Trophoblast cell (in vitro differentiated cells and primary cell): ENCODE results near the gene ADGRB3.

Source experiments
- DNase-seq, 2 donors: peaks; one replicate each; pipeline ENCODE4 v3.0.0-alpha.2; 2016
- H2AFZ ChIP-seq: 2 replicates; pipeline ENCODE4 v1.6.1; 2013; ENCODE audit warnings: low read length, moderate library complexity, mild to moderate bottlenecking; ENCODE audit not compliant: insufficient read depth, poor library complexity
- H2AK5ac ChIP-seq: 2 replicates; pipeline ENCODE4 v1.6.1; 2013; ENCODE audit warnings: mild to moderate bottlenecking, low read length
- H2BK120ac ChIP-seq: 2 replicates; pipeline ENCODE4 v1.6.1; 2013; ENCODE audit warnings: low read length, mild to moderate bottlenecking, moderate library complexity; ENCODE audit not compliant: insufficient read depth, poor library complexity
- H2BK12ac ChIP-seq: 2 replicates; pipeline ENCODE4 v1.6.1; 2013; ENCODE audit warnings: mild to moderate bottlenecking, low read length, moderate library complexity
- H2BK5ac ChIP-seq: 2 replicates; pipeline ENCODE4 v1.6.1; 2013; ENCODE audit warnings: low read length, low read depth, moderate library complexity, mild to moderate bottlenecking; ENCODE audit not compliant: poor library complexity
- H3K14ac ChIP-seq: 2 replicates; pipeline ENCODE4 v1.6.1; 2013; ENCODE audit warnings: mild to moderate bottlenecking, low read length
- H3K18ac ChIP-seq: 2 replicates; pipeline ENCODE4 v1.6.1; 2013; ENCODE audit warnings: mild to moderate bottlenecking, low read length
- H3K23ac ChIP-seq: 2 replicates; pipeline ENCODE4 v1.6.1; 2013; ENCODE audit warnings: low read length
- H3K27ac ChIP-seq: 2 replicates; pipeline ENCODE4 v1.5.1; 2013; ENCODE audit warnings: low read depth, mild to moderate bottlenecking, inconsistent platforms, low read length, moderate library complexity
- H3K27me3 ChIP-seq: 2 replicates; pipeline ENCODE4 v1.6.1; 2013; ENCODE audit warnings: inconsistent platforms, mild to moderate bottlenecking, low read length, moderate library complexity; ENCODE audit not compliant: insufficient read depth
- H3K36me3 ChIP-seq, 2 experiments: 1 replicate in 1 of 2; 2 replicates in 1 of 2; pipeline ENCODE4 v1.6.1; 2013; ENCODE audit warnings: low read length in 2 of 2, mild to moderate bottlenecking in 2 of 2, moderate library complexity in 1 of 2; ENCODE audit not compliant: insufficient read depth in 2 of 2, control insufficient read depth in 1 of 2
- H3K4ac ChIP-seq: 2 replicates; pipeline ENCODE4 v1.6.1; 2013; ENCODE audit warnings: low read depth, mild to moderate bottlenecking, low read length, moderate library complexity
- H3K4me1 ChIP-seq, 2 experiments: 1 replicate in 1 of 2; 2 replicates in 1 of 2; pipeline ENCODE4 v1.6.1; 2013; ENCODE audit warnings: low read length in 2 of 2, mild to moderate bottlenecking in 2 of 2, moderate library complexity in 1 of 2; ENCODE audit not compliant: insufficient read depth in 2 of 2, control insufficient read depth in 1 of 2
- H3K4me2 ChIP-seq: 2 replicates; pipeline ENCODE4 v1.6.1; 2013; ENCODE audit warnings: inconsistent platforms, mild to moderate bottlenecking, low read length, moderate library complexity
- H3K4me3 ChIP-seq: 2 replicates; pipeline ENCODE4 v1.5.1; 2013; ENCODE audit warnings: mild to moderate bottlenecking, low read depth, low read length, inconsistent platforms
- H3K79me1 ChIP-seq: one replicate; pipeline ENCODE4 v1.6.1; 2013; ENCODE audit warnings: low read length
- H3K79me2 ChIP-seq: 2 replicates; pipeline ENCODE4 v1.6.1; 2013; ENCODE audit warnings: low read length, mild to moderate bottlenecking; ENCODE audit not compliant: control insufficient read depth, insufficient read depth, poor library complexity
- H3K9ac ChIP-seq: 2 replicates; pipeline ENCODE4 v1.6.1; 2013; ENCODE audit warnings: mild to moderate bottlenecking, low read length
- H3K9me3 ChIP-seq: 2 replicates; pipeline ENCODE4 v1.6.1; 2013; ENCODE audit warnings: low read depth, mild to moderate bottlenecking, control low read depth, inconsistent platforms, low read length; ENCODE audit not compliant: insufficient read depth
- H4K12ac ChIP-seq: 2 replicates; pipeline ENCODE4 v1.6.1; 2013; ENCODE audit warnings: low read depth, mild to moderate bottlenecking, low read length, moderate library complexity
- H4K8ac ChIP-seq: 2 replicates; pipeline ENCODE4 v1.6.1; 2013; ENCODE audit warnings: low read depth, mild to moderate bottlenecking, low read length, moderate library complexity
- H4K91ac ChIP-seq: one replicate; pipeline ENCODE4 v1.6.1; 2013; ENCODE audit warnings: low read depth, mild to moderate bottlenecking, low read length, moderate library complexity
- WGBS: extraction: QIAGEN DNeasy Blood & Tissue Kit; methylation state at CpG from one replicate; pipeline ENCODE4 v1.1.7; 2013; ENCODE audit warnings: missing lambda C conversion rate; ENCODE audit not compliant: insufficient read length, insufficient coverage; ENCODE audit errors: extremely low coverage; 5-methylcytosine and 5-hydroxymethylcytosine counted together

Gene ADGRB3

DNA sequence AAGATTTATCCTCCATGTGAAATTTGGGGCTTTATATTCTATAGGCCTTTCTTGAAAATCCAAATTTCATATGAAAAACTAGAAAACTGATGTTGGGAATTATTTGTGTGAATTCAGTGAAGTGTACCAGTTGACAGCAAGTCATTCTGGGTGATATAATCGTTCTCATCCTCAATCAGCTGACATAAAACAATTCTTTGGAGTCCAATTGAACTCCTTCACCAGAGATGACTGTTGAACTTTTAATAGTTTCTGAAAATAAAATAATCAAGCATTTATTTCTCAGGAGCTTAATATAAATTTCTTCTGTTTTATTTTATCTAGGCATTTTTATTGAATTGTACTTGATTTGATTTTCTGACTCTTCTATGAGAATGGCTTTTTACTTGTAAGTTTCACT is 92.6 kb downstream of the ADGRB3 start:
- H4K12ac ChIP-seq = no peak overlapping the region
- H3K4me2 ChIP-seq = no peak overlapping the region
- H3K27ac ChIP-seq = no peak overlapping the region
- H3K27me3 ChIP-seq = no peaks in the 10 kb centered on the region
- H3K18ac ChIP-seq = no peak overlapping the region
- no peaks in the 10 kb centered on the region for H3K79me1 ChIP-seq
- H2AK5ac ChIP-seq = no peak overlapping the region
- H2BK120ac ChIP-seq = no peak overlapping the region
- H4K8ac ChIP-seq = no peak overlapping the region
- no peak overlapping the region for H4K91ac ChIP-seq
- H3K9me3 ChIP-seq = no peaks in the 10 kb centered on the region
- WGBS = no CpG with 5 or more reads among the region's 1 CpG
- H2BK5ac ChIP-seq = no peak overlapping the region
- H3K79me2 ChIP-seq = no peaks in the 10 kb centered on the region
- no peak for DNase-seq
- no peak overlapping the region for H3K4ac ChIP-seq
- no peak overlapping the region for H2BK12ac ChIP-seq
- H3K4me1 ChIP-seq = no peaks in the 10 kb centered on the region
- no peaks in the 10 kb centered on the region for H3K36me3 ChIP-seq
- H2AFZ ChIP-seq = no peak overlapping the region
- H3K4me3 ChIP-seq = no peak overlapping the region
- no peak overlapping the region for H3K9ac ChIP-seq
- H3K14ac ChIP-seq = no peak overlapping the region
- H3K23ac ChIP-seq = no peak overlapping the region

- no peak overlapping the region for H3K18ac ChIP-seq
- no peak overlapping the region for H3K9ac ChIP-seq
- no peaks in the 10 kb centered on the region for H3K79me1 ChIP-seq
- H3K36me3 ChIP-seq = no peaks in the 10 kb centered on the region
- H3K79me2 ChIP-seq = no peaks in the 10 kb centered on the region
- H4K8ac ChIP-seq = no peak overlapping the region
- no peak overlapping the region for H4K91ac ChIP-seq
- H2BK12ac ChIP-seq = no peak overlapping the region
- no peak overlapping the region for H2BK120ac ChIP-seq
- H3K9me3 ChIP-seq = no peaks in the 10 kb centered on the region
- no peak overlapping the region for H2AK5ac ChIP-seq
- H2AFZ ChIP-seq = no peak overlapping the region
- no peaks in the 10 kb centered on the region for H3K4me1 ChIP-seq
- no CpG with 5 or more reads among the region's 5 CpGs for WGBS
- H2BK5ac ChIP-seq = no peak overlapping the region
- H3K4me2 ChIP-seq = no peak overlapping the region
- no peak overlapping the region for H3K4ac ChIP-seq
- H3K4me3 ChIP-seq = no peak overlapping the region
- H3K27me3 ChIP-seq = no peaks in the 10 kb centered on the region
- no peak overlapping the region for H4K12ac ChIP-seq
- H3K27ac ChIP-seq = no peak overlapping the region
- H3K23ac ChIP-seq = no peak overlapping the region
- DNase-seq = no peak
- no peak overlapping the region for H3K14ac ChIP-seq
Measured at GRCh38 chr6:68728159-68728979, 93.3 kb downstream of the ADGRB3 start.

- WGBS = no CpG with 5 or more reads among the region's 5 CpGs
- H2BK12ac ChIP-seq = no peak overlapping the region
Measured at GRCh38 chr6:68729377-68729903, 94.4 kb downstream of the ADGRB3 start.

DNA sequence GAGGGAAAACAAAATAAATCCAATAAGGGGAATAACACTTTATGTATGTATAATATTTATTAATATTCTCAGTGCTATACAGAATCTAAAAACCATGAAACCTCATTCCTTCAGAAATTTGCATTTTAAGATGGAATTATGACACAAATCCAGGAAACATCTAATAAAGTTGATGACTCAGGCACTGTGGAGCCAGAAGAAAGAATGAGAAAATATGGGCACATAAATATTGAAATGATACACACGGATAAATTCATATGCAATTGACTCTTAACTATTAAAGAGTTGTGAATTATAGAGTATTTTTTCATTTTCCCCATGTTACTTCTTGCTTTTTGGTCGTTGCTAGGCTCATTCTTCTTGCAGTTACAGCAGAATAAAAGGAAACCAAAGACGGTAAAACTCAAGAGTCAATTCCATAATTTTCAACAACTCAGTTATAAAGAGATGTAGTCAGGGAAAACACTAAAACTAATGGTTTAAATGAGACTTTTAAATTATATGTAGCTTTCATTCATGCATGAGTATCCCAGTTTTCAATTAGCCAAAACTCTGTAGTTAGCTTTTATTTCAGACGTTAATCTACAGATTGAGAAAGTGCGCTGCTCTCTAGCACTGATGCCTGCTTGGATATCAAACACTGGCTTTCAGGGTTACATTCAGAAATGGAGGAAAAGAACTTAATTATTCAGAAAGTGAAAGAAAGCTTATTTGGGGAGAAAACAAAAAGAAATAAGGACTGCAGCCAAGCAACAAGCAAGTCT is 95.4 kb downstream of the ADGRB3 start:
- Histone ChIP-seq H3K23ac (no peak overlapping the region), H2BK12ac (no peak overlapping the region), H3K4me2 (no peak overlapping the region), H2AK5ac (no peak overlapping the region), H3K14ac (no peak overlapping the region), H4K12ac (no peak overlapping the region), H2BK5ac (no peak overlapping the region), H3K79me2 (no peaks in the 10 kb centered on the region), H2BK120ac (no peak overlapping the region), H3K4ac (no peak overlapping the region), H3K18ac (no peak overlapping the region), H4K8ac (no peak overlapping the region), H3K27me3 (no peaks in the 10 kb centered on the region), H2AFZ (no peak overlapping the region), H4K91ac (no peak overlapping the region), H3K9me3 (no peaks in the 10 kb centered on the region), H3K4me1 (no peaks in the 10 kb centered on the region), H3K4me3 (no peak overlapping the region), H3K27ac (no peak overlapping the region), H3K9ac (no peak overlapping the region), H3K36me3 (no peaks in the 10 kb centered on the region), H3K79me1 (no peaks in the 10 kb centered on the region)
- WGBS = no CpG with 5 or more reads among the region's 5 CpGs
- DNase-seq = no peak

More at GRCh38 chr6:68729377-68729903, 94.4 kb downstream of the ADGRB3 start:
- H3K27ac ChIP-seq = no peak overlapping the region
- H3K36me3 ChIP-seq = no peaks in the 10 kb centered on the region
- no peak overlapping the region for H2BK120ac ChIP-seq
- no peak overlapping the region for H2AK5ac ChIP-seq
- no peak overlapping the region for H2AFZ ChIP-seq
- no peak overlapping the region for H3K4me2 ChIP-seq
- no peak overlapping the region for H3K4ac ChIP-seq
- no peaks in the 10 kb centered on the region for H3K79me2 ChIP-seq
- H2BK5ac ChIP-seq = no peak overlapping the region
- DNase-seq = no peak
- no peak overlapping the region for H4K12ac ChIP-seq
- no peak overlapping the region for H3K18ac ChIP-seq
- no peak overlapping the region for H4K91ac ChIP-seq
- no peak overlapping the region for H3K23ac ChIP-seq
- no peaks in the 10 kb centered on the region for H3K27me3 ChIP-seq
- no peak overlapping the region for H3K9ac ChIP-seq
- no peaks in the 10 kb centered on the region for H3K9me3 ChIP-seq
- no peaks in the 10 kb centered on the region for H3K79me1 ChIP-seq
- H3K14ac ChIP-seq = no peak overlapping the region
- no peaks in the 10 kb centered on the region for H3K4me1 ChIP-seq
- no peak overlapping the region for H3K4me3 ChIP-seq
- no peak overlapping the region for H4K8ac ChIP-seq
